Activated effector memory CD4-positive, alpha-beta T cell treated with anti-CD3 and anti-CD28 coated beads, Interleukin-2, amount 50 U/mL, for 16 hours (primary cell): ENCODE measurements around the gene MAST4.

ENCODE experiments used
- DNase-seq: peaks from one replicate; pipeline ENCODE4 v3.0.0-alpha.2; 2020

The MAST4 gene

DNA sequence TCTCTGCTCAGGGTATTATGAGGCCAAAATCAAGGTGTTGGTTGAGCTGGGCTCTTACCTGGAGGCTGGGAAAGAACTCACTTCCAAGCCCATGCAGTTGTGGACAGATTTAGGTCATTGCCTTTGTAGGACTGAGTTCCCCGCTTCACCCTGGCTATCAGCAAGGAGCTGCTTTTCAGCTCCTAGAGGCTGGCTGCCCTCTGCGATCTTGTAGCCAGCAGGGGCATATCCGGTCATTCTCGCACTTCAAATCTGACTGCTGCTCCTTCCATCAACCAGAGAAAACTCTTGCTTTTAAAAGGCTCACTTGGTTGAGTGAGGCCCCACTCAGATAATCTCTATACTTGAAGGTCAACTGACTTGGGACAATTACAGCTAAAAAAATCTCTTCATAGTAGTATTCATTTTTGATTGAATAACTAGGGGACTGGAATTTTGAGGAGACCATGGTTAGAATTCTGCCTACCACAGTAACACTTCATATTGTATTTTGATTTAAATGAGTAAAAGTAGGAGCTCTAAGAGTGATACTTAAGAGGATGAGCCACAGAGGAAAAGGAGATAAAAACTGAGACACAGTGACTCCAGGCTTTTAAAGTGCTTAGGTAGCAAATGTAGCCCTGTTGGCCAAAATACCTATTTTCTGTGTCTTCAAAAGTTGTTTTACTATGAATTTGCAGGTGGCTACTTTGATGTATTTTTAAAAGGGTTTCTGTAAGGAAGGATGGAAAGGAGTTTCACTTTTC is 463.0 kb downstream of the MAST4 start:
- DNase-seq = no peak

- DNase-seq = no peak
These were observed 463.7 kb downstream of the MAST4 start for GRCh38 chr5:67059744-67060490.

GRCh38 chr5:67061511-67061910 is 465.3 kb downstream of the MAST4 start:
- DNase-seq = no peak

DNA sequence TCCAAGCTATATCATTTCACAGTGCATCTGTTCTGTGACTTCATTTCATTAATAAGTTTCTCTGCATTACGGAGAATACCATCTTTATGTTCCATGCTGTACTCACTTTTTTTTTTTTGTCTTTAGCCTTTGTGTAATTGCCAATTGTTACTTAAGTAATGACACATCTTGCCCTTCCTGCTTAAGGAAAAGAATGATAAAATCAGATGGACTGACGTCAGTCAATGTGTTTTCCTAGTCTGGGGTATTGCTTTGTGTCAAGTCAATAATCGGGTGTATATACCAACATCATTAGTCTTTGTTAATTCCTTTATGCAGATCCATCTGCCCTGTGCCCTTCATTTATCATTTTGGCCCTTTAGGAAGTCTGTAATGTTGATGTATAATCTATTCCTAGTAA is 466.9 kb downstream of the MAST4 start:
- no peak for DNase-seq

- no peak for DNase-seq
These were observed 467.6 kb downstream of the MAST4 start for GRCh38 chr5:67063791-67064190.

- no peak for DNase-seq
These were observed 469.0 kb downstream of the MAST4 start for GRCh38 chr5:67065237-67065636.

DNA sequence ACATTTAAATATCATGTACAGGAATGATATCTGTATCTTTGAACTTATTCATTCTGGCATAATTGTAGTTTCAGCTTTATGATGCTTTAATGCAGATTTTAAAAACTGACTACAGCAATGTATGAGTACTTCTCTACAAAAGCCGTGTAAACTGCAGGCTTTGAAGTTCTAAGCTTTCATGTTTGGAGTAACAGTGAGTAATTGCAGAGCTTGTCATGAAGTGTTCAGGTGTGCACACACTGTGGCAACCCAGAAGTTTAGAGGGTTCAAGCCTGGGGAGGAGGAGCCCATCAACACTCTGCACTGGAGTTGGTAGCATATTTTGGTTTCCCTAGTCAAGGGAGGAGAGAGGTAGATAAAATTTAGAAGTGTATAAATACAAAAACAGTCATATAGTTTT is 469.5 kb downstream of the MAST4 start:
- no peak for DNase-seq

DNA sequence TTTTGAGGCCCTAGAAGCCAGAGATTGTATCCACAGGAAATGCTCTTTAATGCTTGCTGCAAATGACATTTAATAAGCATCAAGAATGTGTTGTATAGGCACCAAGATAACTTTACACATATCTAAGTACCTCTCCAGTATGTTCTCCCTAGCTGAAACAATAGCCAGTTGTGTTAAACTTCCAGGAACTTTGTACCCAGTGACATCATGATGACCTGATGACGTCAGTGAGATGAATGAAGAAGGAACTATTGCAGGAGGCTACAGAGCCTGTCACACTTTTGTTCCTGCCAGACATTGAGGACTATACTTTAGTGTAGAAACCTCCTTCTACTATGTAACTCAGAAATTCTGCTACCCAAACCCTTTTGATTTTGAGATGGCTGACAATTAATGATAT is 470.6 kb downstream of the MAST4 start:
- no peak for DNase-seq

GRCh38 chr5:67073045-67073680 is 477.0 kb downstream of the MAST4 start:
- no peak for DNase-seq

DNA sequence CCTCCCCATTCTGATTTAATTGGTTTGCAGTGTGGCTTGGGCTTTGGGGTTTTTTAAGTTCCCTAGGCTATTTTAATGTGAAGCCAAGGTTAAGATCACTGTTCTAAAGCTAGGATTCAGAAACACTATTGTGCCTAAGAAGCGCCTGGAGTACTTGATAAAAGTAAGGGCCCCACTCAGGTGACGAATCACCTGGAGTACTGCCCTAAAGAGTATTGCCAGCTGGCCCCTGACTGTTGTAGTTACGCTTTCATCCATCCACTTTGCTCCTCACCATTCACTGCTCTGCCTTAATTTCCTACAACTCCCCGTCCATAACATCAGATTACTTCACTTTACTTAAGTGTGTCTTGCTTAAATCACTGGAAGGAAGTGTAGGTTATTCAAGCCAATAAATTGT is 481.1 kb downstream of the MAST4 start:
- no peak for DNase-seq

DNA sequence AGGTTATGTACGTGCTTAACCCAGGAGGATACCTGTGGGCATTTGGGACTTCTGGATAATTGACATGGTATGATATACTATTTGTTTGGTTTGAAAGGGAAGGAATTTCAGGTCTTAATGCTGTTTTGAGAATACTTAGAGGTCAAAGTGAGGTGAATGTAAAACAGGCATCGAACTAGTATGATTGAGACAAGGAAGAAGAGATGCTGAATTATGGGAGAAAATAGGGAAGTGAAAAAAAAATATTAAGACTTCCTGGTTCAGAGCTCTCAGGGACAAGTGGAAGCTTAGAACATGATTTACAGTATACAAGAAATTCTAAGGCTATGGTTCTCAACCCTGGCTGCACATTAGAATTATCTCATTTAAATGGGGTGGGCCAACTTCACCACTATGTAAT is 485.1 kb downstream of the MAST4 start:
- no peak for DNase-seq

DNA sequence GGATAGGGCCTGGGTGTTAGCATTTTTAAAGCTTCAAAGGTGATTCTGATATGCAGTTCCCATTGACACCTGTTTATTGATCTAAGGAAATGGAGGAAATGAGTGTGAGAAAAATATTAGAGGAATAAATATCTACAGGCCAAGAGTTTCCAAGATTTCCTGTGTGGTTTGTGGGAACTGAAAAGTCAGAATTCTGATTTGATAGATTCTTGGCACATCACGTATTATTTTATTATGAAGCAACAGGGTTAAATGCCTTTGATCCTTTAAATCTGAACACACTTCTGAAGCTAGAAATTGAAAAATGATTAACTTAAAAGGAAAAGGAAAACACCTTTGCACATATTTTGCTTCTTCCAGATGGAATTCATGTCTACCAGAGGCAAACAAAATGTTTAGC is 486.7 kb downstream of the MAST4 start:
- no peak for DNase-seq

DNA sequence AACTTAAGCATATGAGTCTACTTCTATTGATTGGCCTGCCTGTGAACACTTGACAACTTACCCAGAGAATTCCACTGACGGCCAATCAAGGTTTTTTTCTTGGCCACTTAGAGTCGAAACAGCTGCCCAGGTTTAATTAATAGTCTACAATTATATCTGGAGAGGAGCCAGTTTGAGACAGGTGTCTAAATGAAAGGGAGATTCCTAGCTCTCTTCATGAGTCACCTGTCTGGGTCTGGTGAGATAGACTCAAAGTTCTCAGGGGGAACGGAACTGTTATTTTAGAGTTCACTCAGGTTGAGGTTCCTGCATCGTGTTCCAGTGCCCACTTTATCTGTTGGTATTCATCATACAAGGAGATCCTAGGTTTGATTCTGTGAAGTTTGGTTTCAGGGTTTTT is 489.4 kb downstream of the MAST4 start:
- DNase-seq = no peak

DNA sequence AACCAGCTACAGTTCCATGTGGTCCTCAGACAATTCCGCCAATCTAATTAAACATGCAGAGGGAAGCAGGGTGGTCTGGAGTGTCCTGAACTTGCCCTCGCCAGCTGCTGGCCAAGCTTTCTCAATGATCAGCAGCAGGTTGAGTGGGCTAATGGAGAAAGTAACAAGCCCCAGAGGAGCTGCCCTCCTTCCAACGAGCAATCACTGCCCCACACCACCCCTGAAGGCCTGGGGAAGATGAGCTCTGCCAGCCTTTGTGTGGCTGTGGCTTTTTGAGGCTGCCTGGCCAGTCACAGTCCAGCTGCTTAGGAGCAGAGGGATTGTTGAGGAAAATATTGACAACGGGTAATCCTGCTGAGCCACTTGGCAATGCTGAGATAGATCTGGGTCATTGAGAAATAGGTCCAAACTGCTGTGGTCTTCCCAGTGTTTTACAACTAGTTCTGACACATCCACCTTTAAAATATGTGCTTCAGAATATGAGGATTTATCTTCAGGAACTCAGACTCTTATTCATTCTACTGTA is 493.1 kb downstream of the MAST4 start:
- DNase-seq = no peak

DNA sequence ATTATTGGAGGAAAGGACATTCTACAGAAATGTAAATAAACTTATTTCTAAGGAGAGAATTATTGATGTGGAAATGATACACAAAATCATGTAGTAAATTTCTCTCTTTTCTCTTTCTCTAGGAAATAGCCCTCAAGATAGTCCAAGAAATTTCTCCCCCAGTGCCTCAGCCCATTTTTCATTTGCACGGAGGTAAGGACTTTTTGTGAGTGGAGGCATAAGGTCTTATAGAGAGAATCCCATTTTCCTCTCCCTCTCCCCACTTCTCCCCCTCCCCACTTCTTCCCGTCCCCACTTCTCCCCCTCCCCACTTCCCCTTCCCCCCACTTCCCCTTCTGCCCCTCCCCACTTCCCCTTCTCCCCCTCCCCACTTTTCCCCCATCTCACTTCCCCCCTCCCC is 493.8 kb downstream of the MAST4 start:
- no peak for DNase-seq

GRCh38 chr5:67090593-67090992 is 494.4 kb downstream of the MAST4 start:
- no peak for DNase-seq

GRCh38 chr5:67092535-67092934 is 496.3 kb downstream of the MAST4 start:
- no peak for DNase-seq

- DNase-seq = no peak
These were observed 497.1 kb downstream of the MAST4 start for GRCh38 chr5:67093279-67093678.

- DNase-seq = no peak
These were observed 498.5 kb downstream of the MAST4 start for GRCh38 chr5:67094476-67095300.

DNA sequence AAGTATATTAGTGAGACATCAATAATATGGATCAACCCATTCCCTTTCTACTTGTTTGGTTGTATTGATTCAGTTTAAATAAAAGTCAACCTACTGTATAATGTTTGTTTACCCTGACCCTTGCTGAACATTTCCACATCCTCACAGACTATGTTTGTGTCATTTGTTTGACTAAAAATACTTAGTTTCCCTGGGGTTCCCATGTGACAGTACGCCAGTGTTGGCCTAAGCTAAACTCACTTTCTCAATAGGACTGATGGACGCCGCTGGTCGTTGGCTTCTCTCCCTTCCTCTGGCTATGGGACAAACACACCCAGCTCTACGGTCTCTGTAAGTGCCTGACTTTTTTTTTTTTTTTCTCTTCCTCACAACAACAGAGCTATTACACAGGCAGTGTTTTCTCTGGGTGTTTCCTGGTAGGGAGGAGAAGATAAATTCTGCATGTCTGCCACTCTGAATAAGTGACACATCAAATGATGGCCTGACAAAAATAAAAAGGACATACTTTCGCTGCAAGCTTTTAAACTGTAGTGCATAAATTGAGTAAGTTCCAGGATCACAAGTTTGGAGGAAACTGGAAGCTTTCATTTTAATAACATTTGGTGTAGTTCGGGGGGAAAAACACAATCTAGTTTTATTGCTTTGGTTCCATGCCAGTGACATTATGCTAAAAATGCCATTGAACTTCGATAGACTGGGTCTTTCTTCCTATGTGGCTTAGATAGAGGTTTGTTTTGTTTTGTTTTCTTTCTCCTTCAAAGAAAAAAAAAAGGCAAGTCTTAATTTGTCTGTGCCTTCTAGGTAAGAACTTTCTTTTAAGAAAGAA is 499.4 kb downstream of the MAST4 start:
- DNase-seq = no peak

GRCh38 chr5:67098656-67099055 is 502.5 kb downstream of the MAST4 start:
- DNase-seq = no peak

GRCh38 chr5:67100301-67100700 is 504.1 kb downstream of the MAST4 start:
- DNase-seq = no peak
